ENCODE results near the gene DAO.
"Not testable (repeated sequence)": the region's sequence is repeated elsewhere in the genome, so short reads cannot be mapped to it uniquely, and the experiment has no call there.

DAO gene
- total RNA-seq: 0 reads per million in 2 donors

DNA sequence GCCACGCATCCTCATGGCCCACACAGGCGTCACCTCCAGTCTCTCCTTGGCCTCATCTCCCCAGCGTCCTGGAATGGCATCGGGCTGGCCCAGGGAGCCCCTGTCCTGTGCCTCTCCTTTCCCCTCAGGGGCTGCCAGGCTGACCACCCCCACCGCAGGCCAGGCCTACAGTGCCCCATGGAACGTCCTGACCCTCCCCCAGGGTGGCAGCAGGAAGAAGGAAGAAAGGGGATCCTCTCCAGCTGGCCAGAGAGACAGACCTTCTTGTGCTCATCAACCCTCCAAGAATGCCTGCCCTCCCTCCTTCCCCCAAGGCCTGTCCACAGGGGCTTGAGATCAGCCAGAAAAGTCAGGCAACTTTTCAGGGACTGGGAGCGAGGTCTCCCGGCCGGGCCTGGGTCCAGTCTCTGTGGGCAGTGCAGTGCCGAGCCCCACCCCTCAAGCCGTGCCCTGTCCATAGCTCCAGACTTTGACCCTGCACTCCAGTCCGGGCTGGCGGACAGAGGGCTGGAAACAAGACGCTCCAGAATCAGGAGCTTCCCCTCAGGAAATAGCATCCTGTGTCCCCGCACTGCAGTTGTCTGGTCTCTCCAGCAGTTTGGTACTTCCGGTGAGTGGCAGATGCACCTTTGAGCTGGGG is at the start of gene DAO:
Gene DAO (plus strand): TSS at position 478 of the 640 bp plus-strand sequence. CDS start 4,915 bp downstream, outside the sequence.
- DNase-seq: no peak

DNA sequence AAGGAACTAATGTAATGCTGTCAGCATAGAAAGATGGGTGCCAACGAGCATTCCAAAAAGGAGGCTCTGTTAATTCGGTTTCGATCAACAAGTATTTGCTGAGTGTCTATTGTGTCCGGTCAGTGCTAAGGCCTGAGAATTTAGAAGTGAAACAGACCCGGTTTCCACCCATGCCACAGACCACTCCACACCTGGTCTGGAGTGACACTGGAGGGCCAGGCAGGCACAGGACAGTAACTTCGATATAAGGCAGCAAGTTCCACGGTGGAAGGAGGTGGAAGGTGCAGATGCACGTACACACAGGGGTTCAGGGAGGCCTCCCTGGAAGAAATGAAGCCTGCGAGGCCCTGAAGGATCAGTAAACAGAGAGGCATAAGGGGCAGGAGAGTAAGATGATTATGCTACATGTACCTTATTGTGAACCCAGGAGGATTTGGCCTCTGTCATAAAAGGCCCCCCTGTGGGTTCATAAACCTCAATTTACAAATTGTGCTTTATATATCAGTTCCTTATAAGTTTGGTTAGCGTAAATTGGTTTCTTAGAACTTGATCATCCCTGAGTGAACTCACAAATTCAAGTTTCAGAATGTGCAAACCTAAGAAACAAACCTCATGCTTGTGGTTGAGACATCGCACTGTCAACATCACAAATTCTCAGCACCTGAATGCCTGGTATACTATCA is 48.4 kb upstream of the DAO start:
- no peak for DNase-seq

DNA sequence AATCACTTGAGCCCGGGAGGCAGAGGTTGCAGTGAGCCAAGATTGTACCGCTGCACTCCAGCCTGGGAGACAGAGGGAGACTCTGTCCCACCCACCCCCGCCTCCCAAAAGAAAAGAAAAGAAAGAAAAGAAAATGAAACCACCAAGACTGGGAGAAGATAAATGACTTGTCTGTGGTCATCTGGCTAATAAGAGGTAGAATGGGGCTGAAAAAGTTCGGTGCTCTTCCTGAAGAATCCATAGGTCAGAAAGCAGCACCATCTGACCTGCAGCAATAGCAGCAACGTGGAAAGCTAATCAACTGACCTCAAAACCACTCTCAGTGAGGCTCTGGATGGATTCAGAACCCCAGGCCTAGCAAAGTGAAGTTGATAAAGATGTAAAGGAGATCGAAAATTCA is 47.7 kb upstream of the DAO start:
- no peak for DNase-seq

DNA sequence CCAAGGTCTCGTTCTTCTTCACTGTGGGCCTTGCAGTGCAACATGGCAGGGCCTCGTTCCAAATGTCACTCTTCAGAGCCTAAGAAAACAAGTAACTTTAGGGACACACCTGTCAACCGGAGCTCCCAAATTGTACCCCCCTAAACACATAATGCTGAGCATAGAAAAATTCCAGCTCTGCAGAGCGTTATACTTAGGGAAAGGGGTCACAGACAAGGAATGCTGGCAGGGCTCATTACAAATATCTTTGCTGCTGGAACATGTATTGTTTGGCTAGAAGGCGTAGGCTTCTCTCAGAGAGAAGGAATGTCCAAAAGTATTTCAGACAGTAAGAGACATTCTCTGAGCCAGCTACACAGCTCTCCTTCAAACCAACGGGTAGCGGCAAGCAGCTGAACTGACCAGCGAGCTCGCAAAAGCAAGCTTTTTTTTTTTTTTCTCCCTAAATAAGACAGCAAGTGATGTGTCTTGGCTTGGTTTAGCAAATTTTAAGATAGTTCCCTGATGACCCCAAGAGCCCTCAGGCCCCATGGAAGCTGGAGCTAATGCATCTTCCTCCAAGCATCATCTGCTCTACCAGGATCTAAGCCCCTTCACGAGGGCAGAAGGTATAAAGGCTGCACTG is 47.0 kb upstream of the DAO start:
- no peak for DNase-seq

DNA sequence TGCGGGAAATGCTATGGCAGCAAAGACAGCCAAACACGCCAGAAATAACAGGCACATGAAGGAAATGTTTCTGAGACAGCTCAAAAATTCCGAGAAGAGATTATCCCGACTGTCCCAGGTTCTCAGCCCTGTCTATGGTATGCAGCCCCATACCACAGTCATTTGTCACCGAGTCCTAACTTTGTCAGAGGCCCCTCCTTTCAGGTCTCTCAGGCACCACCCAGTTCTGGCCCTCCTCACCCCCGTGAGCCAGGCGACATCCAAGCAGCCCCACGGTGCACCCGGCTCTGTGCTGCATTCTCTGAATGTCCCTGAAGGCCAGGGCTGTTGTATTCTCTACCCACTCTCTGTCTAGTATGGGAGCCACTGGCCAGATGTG is 46.5 kb upstream of the DAO start:
- DNase-seq: no peak

DNA sequence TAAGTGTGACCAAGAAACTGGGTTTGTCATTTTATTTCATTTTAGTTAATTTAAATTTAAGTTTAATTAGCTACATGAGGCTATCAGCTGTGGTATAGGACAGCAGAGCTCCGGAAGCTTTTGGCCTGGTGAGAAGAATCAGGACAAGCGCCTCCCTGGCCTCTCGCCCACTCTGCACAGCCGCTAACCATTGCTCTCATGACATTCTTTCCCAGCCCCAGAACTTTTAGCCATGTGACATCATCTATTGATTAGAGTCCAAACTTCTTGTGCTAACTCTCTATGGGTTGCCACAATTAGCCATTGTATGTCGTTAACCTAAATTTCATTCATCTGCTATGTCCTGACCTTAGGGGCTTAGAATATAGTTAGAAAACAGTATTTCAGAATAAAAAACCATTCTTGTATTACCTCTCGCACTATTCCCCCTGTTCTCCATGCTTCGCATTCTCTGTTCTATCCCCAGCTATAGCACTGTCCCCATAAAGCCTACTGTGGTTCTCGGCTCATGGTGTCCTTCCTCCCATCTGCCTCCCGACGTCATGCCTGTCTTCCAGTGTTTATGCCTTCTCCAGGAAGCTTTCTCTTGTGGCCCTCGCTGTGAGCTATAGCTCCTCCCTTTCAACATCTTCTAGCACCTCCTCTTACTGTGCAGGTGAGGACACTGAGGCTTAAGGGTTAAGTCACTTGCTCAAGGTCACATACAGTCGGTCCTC is 46.0 kb upstream of the DAO start:
- no peak for DNase-seq

DNA sequence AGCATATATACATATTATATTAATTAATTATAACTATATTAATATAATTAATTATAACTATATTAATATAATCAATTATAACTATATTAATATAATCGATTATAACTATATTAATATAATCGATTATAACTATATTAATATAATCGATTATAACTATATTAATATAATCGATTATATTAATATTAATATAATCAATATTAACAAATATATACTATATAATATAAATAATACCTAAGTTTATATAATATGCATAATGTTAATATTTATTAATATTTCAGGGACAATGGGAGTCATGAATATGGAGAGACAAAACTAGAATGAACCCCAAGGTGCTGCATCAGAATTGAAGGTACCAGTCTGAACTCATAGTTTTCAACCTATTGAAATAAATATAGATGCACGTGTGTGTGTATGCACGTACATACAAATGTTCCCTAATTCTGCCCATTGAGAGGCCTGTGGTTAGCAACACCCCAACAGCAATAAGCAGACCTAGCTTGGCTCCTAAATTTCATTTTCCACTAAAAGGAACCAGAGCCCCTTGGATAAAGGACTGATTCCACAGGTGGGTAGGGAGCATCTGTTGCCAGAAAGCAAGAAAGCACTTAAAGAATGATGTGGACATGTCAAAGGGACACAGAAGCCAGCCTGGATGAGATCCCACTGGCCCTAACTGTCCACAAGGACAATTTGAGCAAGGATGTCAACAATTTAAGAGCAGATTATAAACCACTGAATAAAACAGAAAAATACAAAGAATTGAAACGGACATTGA is 43.8 kb upstream of the DAO start:
- no peak for DNase-seq

DNA sequence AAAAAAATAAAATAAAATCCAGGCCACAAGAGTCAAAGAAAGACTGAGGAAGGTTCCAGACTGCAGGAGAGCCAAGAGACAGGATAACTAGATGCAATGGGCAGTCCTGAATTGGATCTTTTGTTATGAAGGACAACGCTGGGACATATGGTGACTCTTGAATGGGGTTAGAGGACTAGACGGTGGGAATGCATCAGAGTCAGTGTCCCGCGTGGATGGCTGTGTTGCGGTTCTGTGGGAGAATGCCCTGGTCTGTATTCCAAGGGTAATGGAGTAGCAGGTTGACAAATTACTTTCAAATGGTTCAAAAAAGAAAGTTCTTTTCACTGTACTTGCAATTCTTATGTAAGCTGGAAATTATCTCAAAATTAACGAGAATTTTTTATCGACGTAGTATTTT is 42.7 kb upstream of the DAO start:
- DNase-seq: no peak

DNA sequence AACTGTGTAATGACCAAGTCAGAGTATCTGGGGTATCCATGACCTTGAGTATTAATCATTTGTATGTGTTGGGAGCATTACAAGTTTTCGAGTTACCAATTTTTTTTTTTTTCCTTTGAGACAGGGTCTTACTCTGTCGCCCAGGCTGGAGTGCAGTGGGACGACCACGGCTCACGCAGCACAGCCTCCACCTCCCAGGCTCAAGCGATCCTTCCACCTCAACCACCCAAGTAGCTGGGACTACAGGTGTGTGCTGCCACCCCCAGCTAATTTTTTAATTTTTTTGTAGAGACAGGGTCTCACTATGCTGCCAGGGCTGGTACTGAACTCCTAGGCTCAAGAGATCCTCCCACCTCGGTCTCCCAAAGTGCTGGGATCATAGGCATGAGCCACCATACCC is 42.2 kb upstream of the DAO start:
- no peak for DNase-seq

DNA sequence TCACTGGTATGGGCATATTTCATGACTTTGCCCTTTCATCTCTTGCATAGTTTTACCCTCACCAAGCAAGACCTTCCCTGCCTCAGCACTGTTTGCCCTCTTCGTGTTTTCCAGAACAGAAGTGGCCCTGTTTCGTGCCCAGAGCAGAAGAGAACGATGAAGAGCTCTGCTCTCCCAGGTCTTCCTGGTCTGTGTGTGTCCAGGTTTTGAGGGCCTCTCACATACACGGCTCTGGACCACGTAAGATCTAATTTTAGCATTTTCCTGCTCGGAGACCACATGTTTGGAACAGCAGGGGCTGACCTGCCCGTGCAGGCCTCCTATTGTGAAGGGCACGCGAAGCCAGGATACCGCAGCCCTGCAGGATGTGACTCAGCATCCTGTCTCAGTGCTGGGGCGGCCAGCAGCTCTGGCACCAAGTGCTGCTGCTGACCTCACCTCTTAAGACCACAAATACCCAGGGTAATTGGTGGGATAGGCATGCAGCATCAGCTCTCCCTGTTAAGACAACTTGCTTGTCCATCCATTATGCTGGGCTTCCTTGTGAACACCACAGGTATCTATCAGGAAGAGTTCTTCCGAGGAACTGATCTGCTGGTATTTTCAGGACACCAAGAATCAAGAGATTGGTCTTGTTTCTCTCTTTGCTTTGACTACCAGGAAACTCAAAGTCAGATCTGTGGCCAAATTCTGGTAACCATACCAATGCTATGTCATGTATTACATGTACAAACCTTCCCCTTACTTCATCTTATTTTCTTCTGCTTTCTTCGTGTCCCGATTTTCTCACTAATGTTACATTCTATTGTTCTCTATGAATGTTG is 41.5 kb upstream of the DAO start:
- DNase-seq: peak; percentile 44

DNA sequence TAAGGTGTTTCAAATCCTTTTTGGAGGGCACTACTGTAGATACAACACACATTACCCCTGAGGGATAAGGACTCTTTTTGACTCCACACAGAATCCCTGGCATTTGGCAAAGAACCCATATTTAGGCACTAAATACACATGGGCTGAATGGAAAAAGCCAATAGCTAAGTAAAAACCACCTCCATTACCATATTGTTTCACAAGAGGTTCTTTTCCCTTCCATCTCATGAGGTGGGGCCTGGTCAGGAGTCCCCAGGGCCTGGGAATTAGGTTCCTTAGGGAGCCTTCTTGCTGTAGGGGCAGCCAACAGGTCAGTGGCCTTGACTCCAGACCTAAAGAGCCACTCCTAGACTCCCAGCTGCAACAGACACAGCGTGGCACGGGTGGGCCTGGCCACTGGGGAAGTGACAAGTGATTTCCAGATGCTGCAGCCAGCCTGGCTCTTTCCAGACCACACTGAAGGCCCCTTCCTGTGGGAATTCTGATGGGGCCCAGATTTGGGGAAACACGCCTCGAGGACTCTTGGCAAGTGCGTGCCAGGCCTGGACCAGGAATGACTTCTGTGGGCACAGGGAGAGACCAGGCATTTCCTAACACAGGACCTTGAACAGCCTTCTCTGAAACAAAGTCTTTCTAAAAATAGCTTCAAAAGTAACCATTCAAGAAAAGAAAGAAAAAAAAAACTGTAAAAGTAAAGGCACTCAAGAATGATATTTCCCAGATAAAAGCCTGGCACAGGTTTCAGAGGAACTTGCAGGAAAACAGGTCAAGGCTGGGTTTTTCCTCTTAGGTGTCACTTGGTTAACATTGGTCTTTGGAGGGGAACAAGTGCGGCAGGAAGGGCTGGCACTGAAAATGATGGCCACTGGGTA is 40.6 kb upstream of the DAO start:
- DNase-seq: no peak

DNA sequence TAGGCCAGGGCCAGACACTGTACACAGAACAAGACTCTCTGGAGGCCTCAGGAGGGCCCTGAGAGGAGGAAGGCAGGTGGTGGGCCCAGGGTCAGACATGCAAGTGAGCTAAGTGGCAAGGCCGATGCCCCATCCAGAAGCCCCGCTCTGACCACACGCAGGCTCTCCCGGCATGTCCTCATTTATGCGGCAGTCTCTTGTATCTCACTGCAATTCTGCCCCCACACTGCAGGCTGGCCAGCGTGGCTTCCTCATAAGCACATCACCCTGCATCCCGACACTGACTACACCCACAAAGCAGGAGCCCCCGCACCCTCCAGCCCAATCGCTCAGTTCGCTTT is 40.0 kb upstream of the DAO start:
- no peak for DNase-seq

DNA sequence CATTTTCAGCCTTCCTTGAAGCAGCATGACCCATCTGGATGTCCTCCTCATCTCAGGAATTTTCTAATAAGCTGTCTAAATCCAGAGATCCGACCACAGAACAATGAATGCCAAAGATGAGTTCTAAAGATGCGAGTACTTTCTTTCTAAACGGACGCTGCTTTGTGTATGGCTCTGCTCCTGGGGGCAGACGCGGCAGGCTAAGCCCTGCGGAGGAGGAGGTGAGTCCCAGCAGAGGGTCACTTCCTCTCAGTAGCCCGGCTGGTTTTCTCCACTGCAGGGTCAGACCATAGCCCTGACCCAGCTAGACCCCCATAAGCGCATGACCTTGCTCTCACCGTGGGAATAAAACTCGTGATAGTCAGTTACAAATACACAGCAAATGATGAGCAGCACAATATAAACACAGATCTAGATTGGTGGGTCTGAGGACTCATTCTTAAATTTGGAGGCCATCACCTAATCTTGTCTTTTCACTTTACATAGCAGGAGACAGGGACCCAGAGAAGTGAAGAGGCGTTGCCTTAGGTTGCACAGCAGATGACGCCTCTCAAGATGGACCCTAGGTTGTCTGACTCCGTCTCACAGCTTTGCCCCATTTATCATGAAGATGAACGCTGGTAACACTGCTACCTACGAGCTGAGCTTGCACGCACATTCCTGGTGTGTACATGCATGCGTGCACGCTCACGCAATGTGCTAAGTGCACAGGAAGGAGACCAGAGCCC is 39.1 kb upstream of the DAO start:
- no peak for DNase-seq

DNA sequence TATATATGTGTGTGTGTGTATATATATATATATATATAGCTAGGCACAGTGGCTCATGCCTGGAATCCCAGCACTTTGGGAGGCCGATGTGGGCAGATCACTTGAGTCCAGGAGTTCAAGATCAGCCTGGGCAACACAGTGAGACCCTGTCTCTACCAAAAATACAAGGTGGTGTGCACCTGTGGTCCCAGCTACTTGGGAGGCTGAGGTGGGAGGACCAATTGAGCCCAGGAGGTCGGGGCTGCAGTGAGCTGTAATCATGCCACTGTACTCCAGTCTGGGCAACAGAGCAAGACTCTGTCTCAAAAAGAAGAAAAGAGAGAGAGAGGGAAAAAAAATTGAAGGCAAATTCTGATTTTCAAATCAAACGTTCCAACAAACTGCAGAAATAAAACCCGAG is 38.1 kb upstream of the DAO start:
- not testable (repeated sequence) for DNase-seq

DNA sequence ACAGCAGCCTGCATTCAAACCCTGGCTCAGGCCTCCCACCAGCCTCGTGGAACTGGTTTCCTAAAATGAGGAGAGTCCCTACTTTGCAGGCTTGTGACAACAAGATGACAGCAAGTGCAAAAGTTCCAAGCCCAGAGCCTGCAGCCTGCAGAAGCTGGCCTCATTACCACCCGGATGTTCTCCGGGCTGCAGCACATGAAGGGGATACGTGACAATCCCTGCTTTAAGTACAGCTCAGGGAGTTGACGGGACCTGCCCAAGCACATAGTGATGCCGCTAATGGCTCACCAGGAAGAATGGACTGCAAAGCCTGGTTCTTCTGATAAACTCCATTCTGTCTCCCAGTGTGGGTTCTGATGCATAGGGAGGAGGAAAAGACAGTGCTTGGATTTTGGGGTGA is 37.5 kb upstream of the DAO start:
- DNase-seq: no peak

DNA sequence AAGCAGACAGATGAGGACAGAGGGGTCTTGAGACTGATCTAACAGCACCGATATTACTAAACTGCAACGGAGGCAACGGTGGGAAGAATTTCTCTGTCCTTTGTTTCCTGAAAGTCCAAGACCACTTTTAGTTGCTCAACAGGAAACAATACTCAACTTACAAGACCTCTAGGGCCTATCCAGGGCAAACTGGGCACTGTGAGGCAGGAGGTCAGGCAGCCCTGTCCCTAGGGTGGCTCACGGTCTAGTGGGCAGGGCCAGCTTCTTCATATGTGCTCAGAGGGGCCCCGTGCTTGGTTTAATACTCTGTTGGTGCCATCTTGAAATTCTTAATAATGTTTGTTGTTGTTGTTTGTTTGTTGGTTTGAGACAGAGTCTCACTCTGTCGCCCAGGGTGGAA is 36.7 kb upstream of the DAO start:
- DNase-seq: no peak

DNA sequence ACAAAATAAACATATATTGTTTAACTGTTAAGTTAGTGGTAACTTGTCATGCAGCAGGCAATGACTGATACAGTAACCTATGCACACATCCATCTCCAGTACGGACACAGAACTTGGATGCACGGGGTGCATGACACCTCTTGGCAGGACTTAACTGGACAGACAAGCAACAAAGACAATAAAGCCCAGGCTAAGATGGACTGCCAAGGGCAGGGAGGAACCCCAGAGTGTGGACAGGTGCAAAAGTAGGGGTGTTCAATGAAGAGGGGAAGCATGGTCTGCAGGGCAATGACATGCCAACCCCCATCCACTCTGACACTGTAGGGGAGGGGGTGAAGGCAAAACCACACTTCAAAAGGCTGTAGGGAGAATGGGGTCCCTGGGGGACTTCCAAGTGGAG is 34.2 kb upstream of the DAO start:
- DNase-seq: no peak

DNA sequence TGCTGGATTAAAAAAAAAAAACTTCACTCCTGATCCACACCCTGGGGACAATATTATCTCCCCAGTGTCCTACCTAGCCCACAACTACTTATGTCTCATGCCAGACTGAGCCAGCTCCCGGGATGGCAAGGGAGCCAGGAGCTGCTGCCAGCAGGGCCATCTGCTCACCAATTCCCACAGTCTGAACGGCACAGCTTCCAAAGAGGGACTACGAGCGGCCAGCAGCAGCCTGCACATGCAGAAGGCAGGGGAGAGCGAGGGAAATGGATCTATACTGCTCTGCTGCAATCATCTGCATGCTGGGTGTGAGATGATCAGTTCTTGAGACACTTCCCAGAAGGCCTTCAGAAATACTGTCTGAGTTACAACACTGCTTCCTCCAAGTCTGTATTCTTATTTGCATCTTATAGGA is 33.6 kb upstream of the DAO start:
- no peak for DNase-seq

DNA sequence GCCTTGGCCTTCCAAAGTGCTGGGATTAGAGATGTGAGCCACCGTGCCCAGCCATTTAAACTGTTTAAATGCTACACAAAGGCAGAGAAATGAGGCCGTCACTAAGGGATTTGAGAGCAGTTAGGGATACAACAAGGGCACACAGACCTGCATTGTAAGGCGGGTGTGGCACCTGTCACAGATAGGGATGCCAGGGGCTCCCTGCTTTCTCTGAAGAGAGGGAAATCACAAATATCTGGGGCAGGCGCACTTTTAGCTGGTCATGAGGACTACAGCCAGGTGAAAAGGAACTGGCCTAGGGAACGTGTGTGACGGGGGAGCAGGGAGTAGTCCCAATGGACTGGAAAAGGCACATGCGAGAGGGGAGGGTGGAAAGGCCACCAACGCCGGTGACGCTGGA is 32.2 kb upstream of the DAO start:
- DNase-seq: no peak

DNA sequence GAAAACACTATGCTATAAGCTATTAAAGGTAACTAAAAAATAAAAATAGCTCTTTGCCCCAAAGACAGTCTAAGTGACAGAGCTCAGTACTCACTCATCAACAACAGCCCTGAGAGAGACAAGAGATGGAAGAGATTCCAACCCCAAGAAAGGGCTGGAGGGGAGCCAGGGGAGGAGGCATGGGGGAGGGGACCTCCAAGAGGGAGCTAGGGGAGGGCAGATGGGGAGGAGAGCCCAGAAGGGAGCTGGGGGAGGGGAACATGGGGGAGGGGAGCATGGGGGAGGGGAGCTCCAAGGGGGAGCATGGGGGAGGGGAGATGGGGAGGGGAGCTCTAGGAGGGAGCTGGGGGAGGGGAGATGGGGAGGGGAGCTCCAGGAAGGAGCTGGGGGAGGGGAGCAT is 30.2 kb upstream of the DAO start:
- no peak for DNase-seq

Measured in T-helper 9 cell (primary cell).